Measurements from ENCODE around the gene IGIP.

The IGIP gene

DNA sequence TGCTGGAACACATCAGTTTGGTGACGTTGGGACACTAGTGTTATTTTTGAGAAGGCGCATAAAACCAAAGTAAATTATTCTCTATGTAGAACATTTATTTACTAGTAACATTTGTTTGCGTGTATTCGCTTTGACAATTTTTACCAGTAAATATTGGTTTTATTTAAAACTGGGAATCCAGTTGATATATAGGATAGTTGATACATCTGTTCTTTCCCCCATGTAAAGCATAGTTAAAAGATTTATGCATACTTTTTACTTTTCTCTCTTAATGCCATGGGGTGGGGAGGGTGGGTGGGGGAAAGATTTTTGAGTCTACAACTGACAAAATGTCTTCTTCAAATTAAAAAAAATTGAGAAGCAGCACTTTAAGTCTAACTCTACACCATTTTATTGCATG is at the start of gene IGIP:
TSS of gene IGIP (plus strand) at position 301 of the 400 bp plus-strand sequence. CDS start 2,540 bp downstream, outside the sequence.
- in situ Hi-C loops (cut with HindIII; ENCODE audit: low pct_ligation_motif_present, low pct_unique_long_range_greater_than_20kb, low sequenced_read_pairs): no loop called here
- DNase-seq: no peak

DNA sequence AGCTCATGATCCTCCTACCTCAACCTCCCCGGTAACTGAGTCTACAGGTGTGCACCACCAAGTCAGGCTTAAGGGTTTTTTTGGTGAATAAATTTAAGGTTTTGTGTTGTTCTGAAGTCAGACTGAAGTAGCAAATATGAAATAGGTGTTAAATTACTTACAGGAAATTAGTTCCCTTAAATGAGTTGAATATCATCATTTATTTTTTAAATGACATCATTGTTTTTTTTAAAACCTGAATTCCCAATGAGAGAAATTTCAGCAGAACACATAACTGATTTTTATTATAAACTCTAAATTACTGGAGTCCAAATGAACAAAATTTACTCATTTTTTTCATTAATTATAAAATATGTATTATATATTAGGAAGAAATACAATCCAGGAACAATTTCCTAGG is 49.6 kb upstream of the IGIP start:
- no peak for DNase-seq
- in situ Hi-C loops (cut with HindIII; ENCODE audit: low pct_ligation_motif_present, low pct_unique_long_range_greater_than_20kb, low sequenced_read_pairs): no loop called here

DNA sequence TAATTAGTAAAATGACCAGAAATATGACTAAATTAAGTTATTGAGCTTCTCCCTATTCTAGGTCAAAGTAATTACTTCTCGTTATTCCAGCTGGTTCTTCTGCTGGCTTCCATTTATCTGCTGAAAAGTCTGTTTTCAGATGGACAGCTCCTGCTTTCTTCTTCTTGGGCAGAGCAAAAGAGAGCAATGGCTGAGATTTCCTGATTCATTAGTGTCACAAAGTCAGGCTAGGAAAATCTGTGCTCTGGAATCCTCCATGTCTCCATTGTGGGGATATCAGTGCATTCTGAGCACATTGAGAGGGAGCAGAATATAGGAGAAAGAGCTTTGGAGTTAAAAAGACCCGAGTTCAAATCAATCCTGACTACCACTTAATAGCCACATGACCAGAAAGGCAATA is 48.9 kb upstream of the IGIP start:
- in situ Hi-C loops (cut with HindIII; ENCODE audit: low pct_ligation_motif_present, low pct_unique_long_range_greater_than_20kb, low sequenced_read_pairs): no loop called here
- DNase-seq: no peak

DNA sequence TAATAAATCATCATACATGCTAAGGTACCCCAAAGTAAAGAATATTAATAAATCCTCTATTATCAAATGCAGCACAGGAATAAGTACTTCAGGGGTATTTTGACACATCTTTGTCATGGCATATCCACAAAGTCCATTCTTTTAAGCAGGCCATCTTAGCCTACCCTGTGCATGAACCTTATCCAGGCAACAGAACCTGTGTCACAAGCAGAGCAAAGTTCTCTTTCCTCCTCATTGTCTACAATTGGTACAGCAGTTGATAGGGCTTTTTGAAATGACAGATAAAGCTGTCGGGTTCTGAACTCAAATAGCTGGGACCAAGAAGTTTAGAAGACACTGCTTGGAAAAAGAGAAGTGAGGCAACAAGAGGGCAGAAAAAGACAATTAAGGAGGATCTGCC is 42.6 kb upstream of the IGIP start:
- in situ Hi-C loops (cut with HindIII; ENCODE audit: low pct_ligation_motif_present, low pct_unique_long_range_greater_than_20kb, low sequenced_read_pairs): no loop called here

DNA sequence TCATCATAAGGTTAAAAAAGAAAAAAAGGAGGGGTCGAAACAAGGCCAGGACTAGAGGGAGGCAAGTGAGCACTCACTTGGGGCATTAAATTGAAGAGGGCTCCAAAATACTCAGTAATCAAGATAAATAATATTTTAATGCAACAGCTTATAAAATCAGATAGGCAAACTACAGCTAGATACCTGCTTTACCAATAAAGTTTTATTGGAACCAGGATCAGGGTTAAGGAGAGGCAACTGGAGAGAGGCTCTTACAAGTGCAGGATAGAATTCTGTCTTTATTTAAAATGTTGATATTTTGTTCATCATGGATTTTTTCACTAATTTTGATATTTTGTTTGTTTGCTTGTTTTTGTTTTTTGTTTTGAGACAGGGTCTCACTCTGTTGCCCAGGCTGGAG is 42.1 kb upstream of the IGIP start:
- no peak for DNase-seq
- in situ Hi-C loops (cut with HindIII; ENCODE audit: low pct_ligation_motif_present, low pct_unique_long_range_greater_than_20kb, low sequenced_read_pairs): no loop called here

More for the DNA sequence above, 42.6 kb upstream of the IGIP start:
- DNase-seq: no peak

DNA sequence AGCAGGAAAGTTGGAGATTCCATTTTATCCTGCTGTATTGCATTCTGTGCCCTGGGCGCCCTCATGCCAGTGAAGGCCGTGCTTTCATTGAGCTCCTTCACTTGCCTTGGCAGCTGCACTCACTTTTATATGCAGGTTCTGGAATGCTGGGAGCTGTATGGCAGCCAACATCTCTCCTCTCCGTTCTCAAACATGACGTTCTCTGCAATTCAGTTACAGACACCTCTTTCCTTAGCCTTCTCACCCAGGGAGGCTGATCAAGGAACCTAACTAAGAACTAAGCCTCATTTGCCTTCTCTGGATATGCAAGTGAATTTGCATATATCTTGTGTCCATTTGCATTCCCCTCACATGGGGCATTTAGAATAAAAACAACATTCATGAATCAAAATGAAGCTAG is 41.2 kb upstream of the IGIP start:
- no peak for DNase-seq
- in situ Hi-C loops (cut with HindIII; ENCODE audit: low pct_ligation_motif_present, low pct_unique_long_range_greater_than_20kb, low sequenced_read_pairs): no loop called here

DNA sequence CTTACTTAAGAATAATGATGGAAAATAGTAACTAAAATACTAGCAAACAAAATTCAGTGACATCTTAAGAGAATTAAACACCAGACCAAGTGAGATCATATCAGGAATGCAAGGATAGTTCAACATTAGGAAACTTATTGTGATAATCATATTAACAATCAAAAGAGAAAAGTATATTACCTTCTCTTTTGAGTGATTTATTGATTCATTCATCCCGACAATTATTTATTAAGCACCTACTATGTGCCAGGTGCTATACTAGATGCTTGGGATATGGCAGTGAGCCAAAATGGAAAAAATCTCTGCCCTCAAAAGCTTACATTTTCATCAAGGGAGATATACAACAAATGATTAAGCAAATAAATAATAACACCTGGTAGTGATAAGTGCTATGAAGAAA is 35.5 kb upstream of the IGIP start:
- in situ Hi-C loops (cut with HindIII; ENCODE audit: low pct_ligation_motif_present, low pct_unique_long_range_greater_than_20kb, low sequenced_read_pairs): no loop called here
- no peak for DNase-seq

DNA sequence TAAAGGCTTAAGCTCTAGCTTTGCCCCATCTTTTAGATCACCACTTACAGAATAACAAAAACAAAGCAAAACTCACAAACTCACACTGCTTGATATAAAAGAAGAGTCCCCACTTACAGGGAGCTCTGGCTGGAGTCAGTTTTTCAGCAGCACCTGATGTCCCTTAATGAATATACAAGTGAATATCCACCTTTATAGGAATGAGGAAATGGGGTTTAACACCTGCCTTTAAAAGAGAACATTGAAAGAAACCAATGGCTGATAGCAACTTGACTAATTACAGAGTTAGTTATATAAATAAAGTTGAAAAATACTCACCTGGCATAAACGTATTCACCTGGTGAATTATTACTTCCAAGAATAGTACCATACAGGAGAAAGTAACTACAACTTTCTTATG is 32.6 kb upstream of the IGIP start:
- in situ Hi-C loops (cut with HindIII; ENCODE audit: low pct_ligation_motif_present, low pct_unique_long_range_greater_than_20kb, low sequenced_read_pairs): no loop called here

DNA sequence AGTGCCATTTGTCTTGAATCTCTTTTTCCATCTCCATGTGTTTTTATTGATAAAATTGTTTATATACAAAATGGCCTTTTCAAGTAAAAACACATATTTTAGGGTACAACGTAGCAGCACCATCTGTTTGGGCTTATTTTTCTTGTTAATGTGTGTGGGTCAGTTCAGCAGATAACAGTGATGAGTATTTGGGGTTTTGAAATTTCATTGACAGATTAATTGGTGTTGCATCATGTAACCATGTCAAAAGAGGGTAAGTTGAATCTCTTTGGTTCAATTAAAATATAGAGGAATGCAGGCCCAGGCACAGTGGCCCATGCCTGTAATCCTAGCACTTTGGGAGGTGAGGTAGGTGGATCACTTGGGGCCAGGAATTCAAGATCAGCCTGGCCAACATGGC is 31.9 kb upstream of the IGIP start:
- no peak for DNase-seq
- in situ Hi-C loops (cut with HindIII; ENCODE audit: low pct_ligation_motif_present, low pct_unique_long_range_greater_than_20kb, low sequenced_read_pairs): no loop called here

More for the DNA sequence above, 32.6 kb upstream of the IGIP start:
- no peak for DNase-seq

DNA sequence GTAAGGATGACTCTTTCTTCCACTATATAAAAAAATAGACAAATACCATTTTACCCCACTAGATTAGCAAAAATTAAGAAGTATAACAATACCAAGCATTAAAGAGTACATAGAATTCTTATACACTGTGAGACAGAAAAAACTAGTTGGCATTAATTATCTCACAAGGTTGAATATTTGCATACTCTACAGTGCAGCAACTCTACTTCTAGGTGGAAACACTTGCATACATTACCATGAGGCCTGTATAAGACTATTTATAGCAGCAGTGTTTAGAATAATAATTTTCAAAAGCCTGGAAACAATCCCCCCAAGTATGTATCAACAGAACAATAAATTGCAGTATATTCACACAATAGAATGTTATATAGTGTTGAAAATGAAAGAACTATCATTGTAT is 30.8 kb upstream of the IGIP start:
- DNase-seq: no peak
- in situ Hi-C loops (cut with HindIII; ENCODE audit: low pct_ligation_motif_present, low pct_unique_long_range_greater_than_20kb, low sequenced_read_pairs): no loop called here

DNA sequence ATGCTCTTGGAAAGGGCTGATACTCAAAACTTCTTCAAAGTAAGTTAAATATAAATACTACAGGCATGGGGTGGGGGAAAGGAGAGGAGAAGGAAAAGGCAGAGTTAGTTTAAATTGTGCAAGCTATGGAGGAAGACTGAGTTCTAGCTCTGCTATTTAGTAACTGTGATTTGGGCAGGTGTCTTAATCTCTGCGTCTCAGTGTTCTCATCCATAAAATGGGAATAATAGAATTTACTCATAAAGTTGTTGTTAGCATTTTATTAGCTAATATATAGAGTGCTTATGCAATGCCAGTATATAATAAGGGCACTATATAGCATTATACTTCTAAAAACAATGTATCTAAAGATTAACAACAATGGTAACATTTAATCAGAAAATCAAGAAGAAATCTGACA is 24.6 kb upstream of the IGIP start:
- DNase-seq: no peak
- in situ Hi-C loops (cut with HindIII; ENCODE audit: low pct_ligation_motif_present, low pct_unique_long_range_greater_than_20kb, low sequenced_read_pairs): no loop called here

DNA sequence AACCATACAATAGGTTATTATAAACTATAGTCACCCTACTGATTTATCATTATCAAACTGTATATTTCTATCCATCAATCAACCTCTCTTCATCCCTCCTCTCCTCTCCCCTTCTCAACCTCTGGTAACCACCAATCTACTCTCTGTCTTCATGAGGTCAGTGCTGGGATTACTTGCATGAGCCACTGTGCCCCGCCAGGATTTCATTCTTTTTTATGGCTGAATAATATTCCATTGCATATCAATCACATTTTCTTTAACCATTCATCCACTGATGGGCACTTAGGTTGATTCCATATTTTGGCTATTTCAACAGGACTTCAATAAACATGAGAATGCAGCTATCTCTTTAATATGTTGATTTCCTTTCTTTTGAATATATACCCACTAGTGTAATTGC is 22.6 kb upstream of the IGIP start:
- no peak for DNase-seq

DNA sequence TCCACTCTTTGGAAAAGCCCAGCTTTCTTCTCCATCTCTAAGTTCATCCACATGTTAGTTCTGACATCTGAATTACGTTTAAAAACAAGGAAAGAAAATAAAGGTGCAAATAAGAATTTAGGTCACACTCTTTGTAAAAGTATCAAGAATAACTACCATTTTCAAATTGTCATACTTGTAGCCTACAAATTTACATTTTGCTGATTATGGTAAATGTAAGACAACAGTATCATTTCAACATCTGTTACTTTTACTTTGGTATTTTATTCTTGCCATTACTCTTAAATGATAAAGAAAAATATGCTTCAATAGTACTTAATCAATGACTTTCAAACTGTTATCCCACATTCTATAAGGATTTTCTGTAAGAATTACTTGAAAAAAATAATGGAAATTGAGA is 21.6 kb upstream of the IGIP start:
- in situ Hi-C loops (cut with HindIII; ENCODE audit: low pct_ligation_motif_present, low pct_unique_long_range_greater_than_20kb, low sequenced_read_pairs): no loop called here
- DNase-seq: no peak

More for the DNA sequence above, 22.6 kb upstream of the IGIP start:
- in situ Hi-C loops (cut with HindIII; ENCODE audit: low pct_ligation_motif_present, low pct_unique_long_range_greater_than_20kb, low sequenced_read_pairs): no loop called here

DNA sequence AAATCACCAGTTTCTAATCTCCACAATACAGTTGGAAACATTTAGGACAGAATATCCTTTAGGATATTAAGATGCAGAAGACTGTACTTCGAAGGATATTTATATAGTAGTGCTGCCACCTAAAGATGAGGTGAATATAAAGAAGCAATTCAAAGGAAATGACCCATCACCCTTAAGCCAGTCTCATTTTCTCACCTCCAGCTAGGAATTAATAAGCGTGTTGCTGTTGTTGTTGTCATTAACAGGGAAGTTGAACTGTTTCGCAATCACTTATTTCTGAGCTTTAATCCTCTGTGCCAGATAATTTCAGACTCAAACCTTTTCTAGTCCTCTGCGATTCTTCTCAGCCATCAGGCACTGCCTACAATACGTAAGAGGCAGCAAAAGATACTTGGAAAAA is 19.6 kb upstream of the IGIP start:
- in situ Hi-C loops (cut with HindIII; ENCODE audit: low pct_ligation_motif_present, low pct_unique_long_range_greater_than_20kb, low sequenced_read_pairs): no loop called here

DNA sequence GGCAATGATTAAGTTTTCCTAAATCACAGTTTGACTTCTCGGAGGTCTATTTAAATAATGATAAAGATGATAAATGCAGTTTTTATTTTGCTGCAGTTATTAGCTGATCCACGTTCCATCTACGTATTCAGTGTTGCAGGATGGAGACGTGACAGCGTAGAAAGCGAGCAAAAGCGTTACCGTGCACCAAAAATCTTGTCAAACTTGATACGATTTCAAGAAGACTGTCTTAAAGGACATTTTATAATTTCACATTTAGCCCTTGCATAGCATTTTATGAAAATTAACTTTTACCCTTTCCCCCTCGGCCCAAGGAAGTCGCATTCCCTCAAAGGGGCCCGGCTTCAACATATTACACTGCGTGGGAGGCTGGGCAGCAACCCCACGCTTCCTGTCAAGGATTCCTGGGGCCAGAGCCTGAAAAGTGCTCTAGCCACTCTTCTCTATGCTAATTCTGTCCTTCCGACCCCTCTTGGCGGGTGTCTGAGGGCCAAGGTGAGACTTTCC is 18.9 kb upstream of the IGIP start:
- in situ Hi-C loops (cut with HindIII; ENCODE audit: low pct_ligation_motif_present, low pct_unique_long_range_greater_than_20kb, low sequenced_read_pairs): no loop called here
- no peak for DNase-seq

More for the DNA sequence above, 19.6 kb upstream of the IGIP start:
- DNase-seq: no peak

DNA sequence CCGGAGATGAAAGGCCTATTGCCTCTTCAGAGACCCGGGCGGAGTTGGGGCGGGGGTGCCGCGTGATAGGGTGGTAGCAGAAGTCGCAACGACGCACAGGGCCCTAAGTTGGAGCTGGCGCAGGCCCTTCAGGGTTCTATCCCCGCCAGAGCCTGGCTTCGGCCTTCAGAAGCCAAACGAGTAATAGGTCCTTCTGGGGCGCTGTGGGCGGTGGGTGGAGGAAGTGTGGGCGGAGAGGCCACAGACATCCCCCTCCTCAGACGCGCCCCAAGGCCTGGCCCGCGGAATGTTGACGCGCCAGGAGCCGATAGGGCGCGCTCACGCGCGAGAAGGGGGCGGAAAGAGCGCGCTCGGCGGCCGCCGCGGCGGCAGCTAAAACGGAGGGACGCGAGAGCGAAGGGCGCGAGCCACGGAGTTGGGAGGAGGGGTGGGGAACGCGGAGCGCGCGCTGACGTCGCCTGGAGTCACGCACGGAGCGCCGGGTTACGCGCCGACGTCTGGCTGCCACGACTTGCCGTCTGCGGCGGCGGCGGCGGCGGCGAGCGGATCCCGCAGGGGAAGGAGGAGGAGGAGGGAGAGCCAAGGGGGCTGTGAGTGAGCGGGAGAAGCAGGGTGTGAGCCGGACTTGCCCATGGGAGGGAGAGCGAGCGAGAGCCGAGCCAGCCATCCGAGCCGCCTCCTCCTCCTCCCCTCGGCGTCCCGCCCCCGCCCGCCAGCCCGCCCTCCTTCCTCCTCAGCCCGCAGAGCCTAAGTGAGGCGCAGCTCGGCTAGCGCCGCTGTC is 18.2 kb upstream of the IGIP start:
- in situ Hi-C loops (cut with HindIII; ENCODE audit: low pct_ligation_motif_present, low pct_unique_long_range_greater_than_20kb, low sequenced_read_pairs): no loop called here
- DNase-seq: peak; percentile 89

DNA sequence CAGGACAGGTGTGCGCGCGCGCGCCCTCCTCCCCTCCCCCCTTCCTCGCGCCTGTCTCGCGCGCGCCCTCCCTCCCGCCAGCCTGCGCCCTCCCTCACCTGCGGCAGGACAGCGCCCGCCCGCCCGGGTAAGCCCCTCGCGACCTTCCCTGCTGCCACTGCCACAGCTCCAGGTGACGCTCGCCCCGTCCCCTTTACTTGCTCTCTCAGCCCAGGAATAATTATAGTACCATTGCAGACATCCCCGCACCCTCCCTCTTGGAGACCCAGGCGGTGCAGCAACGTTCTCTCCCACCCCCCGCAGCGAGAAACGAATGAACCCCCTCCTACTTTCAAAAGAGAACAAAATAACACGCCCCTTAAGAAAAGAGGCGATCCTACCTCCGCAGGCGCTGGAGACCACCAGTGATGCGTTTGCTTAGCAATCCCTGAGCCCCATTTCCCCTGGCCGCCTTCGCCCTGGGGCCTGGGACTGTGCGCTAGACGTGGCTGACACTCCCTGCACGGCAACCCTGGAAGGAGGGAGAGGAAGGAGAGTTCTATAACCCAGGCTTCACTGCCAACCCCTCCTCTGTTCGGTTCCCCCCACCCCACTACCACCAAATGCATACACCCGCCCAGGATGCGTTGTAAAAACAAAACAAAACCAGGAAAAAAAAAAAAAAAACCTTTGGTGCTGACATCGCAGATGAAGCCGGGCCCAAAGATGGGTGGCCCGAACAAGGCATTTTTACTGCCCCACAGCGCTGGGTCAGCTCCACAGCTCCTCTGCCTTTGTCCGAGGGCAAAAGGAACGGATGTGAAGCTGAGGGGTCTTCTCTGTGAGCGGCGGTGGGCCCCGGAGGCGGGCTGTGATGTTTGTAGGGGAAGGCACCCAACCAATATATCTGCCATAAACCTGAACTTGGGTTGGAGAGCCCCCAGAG is 17.4 kb upstream of the IGIP start:
- in situ Hi-C loops (cut with HindIII; ENCODE audit: low pct_ligation_motif_present, low pct_unique_long_range_greater_than_20kb, low sequenced_read_pairs): no loop called here
- no peak for DNase-seq

DNA sequence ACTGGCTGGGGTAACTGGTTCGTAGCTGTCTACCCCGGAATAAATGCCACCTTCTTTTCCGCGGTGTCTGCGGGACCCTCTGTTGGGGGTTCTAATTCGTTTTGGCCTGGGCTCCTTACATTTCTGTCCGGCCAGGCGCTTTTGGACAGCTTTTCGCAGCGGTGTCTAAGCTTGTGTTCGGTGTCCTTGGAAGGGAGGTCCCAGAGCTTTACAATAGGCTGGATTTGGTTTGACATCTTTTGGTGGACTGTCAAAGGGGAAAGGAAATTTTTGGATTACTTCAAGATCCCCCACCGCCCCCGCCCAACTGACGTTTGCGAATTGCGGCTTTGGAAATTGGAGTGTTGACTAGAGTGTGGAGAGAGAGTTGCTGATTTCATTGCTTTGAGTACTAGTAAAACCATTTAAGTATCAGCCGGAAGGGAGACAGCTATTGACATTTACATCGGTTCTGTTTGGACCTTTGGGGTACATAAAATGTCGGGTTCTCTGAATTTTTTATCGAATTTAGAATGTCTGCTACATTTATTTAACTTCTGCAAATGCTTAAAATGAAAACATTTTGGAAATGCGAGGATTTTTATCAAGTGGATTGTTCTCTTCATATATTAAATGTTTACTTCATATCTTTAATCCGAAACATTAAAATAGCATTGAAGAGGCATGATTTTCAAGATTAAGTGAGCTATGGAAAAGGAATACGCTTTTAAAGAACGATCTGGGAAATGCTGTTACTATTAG is 16.5 kb upstream of the IGIP start:
- in situ Hi-C loops (cut with HindIII; ENCODE audit: low pct_ligation_motif_present, low pct_unique_long_range_greater_than_20kb, low sequenced_read_pairs): no loop called here
- DNase-seq: no peak
